K562 (cell line): ENCODE data around the gene ASCC3. TPM values are rescaled to one million over a fixed set of nuclear protein-coding genes. Genes with fewer than 3 reads are reported as not detected.

Source experiments
- ATAC-seq: fragments of 200-7000 bp; cut with Tn5 transposase; 3 replicates; pipeline ENCODE4 v1.9.1; 2020; ENCODE audit warnings: moderate library complexity
- BruUV-seq: library from RNA; stranded (reverse); fragments of 400-500 nt; replicated peaks from 2 replicates; lab custom pipeline; 2021; lab: Mats Ljungman, UMichigan
- CTCF ChIA-PET: fragments of 300-600 bp; formaldehyde crosslinking; extraction: SDS; loops from one replicate; lab custom pipeline; 2021; ENCODE audit warnings: low intra/inter-chr PET ratio; lab: Yijun Ruan, JAX
- POLR2A ChIA-PET: fragments of 300-600, 350-650 bp; sonication (Branson Sonifier 250); formaldehyde crosslinking; extraction: SDS; loops from one replicate; lab custom pipeline; 2021; ENCODE audit warnings: antibody characterized with exemption, inconsistent platforms; lab: Yijun Ruan, JAX
- DNase-seq, 4 experiments: peaks; one replicate each; pipeline versions ENCODE4 v3.0.0 to v3.0.0-alpha.2; 2011 to 2018; ENCODE audit warnings: low spot score in 3 of 4, mixed read lengths in 3 of 4; ENCODE audit errors: extremely low read depth in 1 of 4
- FAIRE-seq: peaks from 2 replicates; lab custom pipeline; 2011; peaks lifted over from hg19 to GRCh38; lab: Jason Lieb, UNC
- H2AFZ ChIP-seq: 2 replicates; pipeline ENCODE4 v1.6.0; 2011; ENCODE audit warnings: low read depth, low read length, control low read depth, inconsistent platforms
- H3K27ac ChIP-seq: fragments of 200-600 bp; 3 replicates; pipeline ENCODE4 v1.8.0; 2011; ENCODE audit warnings: low read depth, mild to moderate bottlenecking, control low read depth, inconsistent platforms, low read length, moderate library complexity, mixed read lengths; ENCODE audit errors: extremely low read depth
- H3K27me3 ChIP-seq, 2 experiments: fragments of 300-600 bp in 1 of 2; 2 replicates in 1 of 2; 3 replicates in 1 of 2; pipeline versions ENCODE4 v1.6.0 to v1.8.0; 2011; ENCODE audit warnings: inconsistent platforms in 2 of 2, low read length in 2 of 2, mild to moderate bottlenecking in 1 of 2, mixed read lengths in 1 of 2, moderate library complexity in 1 of 2; ENCODE audit not compliant: control insufficient read depth in 2 of 2, insufficient read depth in 2 of 2
- H3K36me3 ChIP-seq: fragments of 300-600 bp; 3 replicates; pipeline ENCODE4 v1.8.0; 2011; ENCODE audit warnings: mild to moderate bottlenecking, low read length, inconsistent platforms; ENCODE audit not compliant: control insufficient read depth, insufficient read depth
- H3K4me1 ChIP-seq, 2 experiments: fragments of 200-600 bp in 1 of 2; replicated peaks in 1 of 2; 2 replicates in 1 of 2; 3 replicates in 1 of 2; pipeline versions ENCODE4 v1.5.1 to v1.8.0; 2011; ENCODE audit warnings: inconsistent platforms in 2 of 2, low read length in 2 of 2, mild to moderate bottlenecking in 1 of 2, mixed read lengths in 1 of 2, moderate library complexity in 1 of 2; ENCODE audit not compliant: control insufficient read depth in 2 of 2, insufficient read depth in 2 of 2
- H3K4me2 ChIP-seq: 2 replicates; pipeline ENCODE4 v1.6.1; 2011; ENCODE audit warnings: low read length, control low read depth, inconsistent platforms, mixed read lengths; ENCODE audit not compliant: insufficient read depth
- H3K4me3 ChIP-seq: fragments of 200-600 bp; sonication (generic), shearing (Covaris generic); 2 replicates; pipeline ENCODE4 v1.5.1; 2016; ENCODE audit warnings: control low read depth, inconsistent platforms
- H3K79me2 ChIP-seq: fragments of 200-600 bp; 3 replicates; pipeline ENCODE4 v1.8.0; 2011; ENCODE audit warnings: low read length, inconsistent platforms; ENCODE audit not compliant: control insufficient read depth, insufficient read depth
- H3K9ac ChIP-seq, 2 experiments: 2 replicates each; pipeline versions ENCODE4 v1.6.0 to v1.6.1; 2011; ENCODE audit warnings: low read depth in 2 of 2, low read length in 2 of 2, control low read depth in 1 of 2, inconsistent platforms in 1 of 2, mild to moderate bottlenecking in 1 of 2, mixed read lengths in 1 of 2; ENCODE audit not compliant: insufficient read depth in 1 of 2
- H3K9me1 ChIP-seq: one replicate; pipeline ENCODE4 v1.6.0; 2011; ENCODE audit warnings: inconsistent platforms, mild to moderate bottlenecking, low read length, moderate library complexity; ENCODE audit not compliant: control insufficient read depth, insufficient read depth
- H3K9me3 ChIP-seq: replicated peaks from 2 replicates; pipeline ENCODE4 v1.5.1; 2011; ENCODE audit warnings: low read depth, low read length, inconsistent platforms; ENCODE audit not compliant: control insufficient read depth, insufficient read depth
- H4K20me1 ChIP-seq: replicated peaks from 2 replicates; pipeline ENCODE4 v1.6.1; 2011; ENCODE audit warnings: low read length, inconsistent platforms, mixed read lengths; ENCODE audit not compliant: control insufficient read depth, insufficient read depth
- CREBBP ChIP-seq: IDR thresholded peaks from one replicate; pipeline ENCODE4 v1.6.1; 2012; ENCODE audit warnings: low read depth, mild to moderate bottlenecking, control low read depth, inconsistent platforms, low read length
- CREM ChIP-seq: IDR thresholded peaks from 2 replicates; pipeline ENCODE4 v1.6.1; 2014; ENCODE audit warnings: antibody characterized with exemption, low read depth
- ETV6 ChIP-seq, 3 experiments: fragments of 150-350 bp in 1 of 3; sonication (generic) in 1 of 3; formaldehyde crosslinking in 1 of 3; IDR thresholded peaks; 2 replicates each; pipeline versions ENCODE4 v1.6.1 to v1.8.0; 2014 to 2022; ENCODE audit warnings: borderline replicate concordance in 2 of 3, low read depth in 2 of 3, antibody characterized with exemption in 1 of 3, low read length in 1 of 3, mild to moderate bottlenecking in 1 of 3, missing genetic modification reagents in 1 of 3
- HMGN3 ChIP-seq: IDR thresholded peaks from 2 replicates; pipeline ENCODE4 v1.6.1; 2011; ENCODE audit warnings: borderline replicate concordance, low read depth, mild to moderate bottlenecking, mixed read lengths, low read length; ENCODE audit not compliant: insufficient read length; ENCODE audit errors: extremely low read depth
- MAFG ChIP-seq: fragments of 450-650 bp; conservative IDR thresholded peaks from 2 replicates; pipeline ENCODE4 v1.6.1; 2016; ENCODE audit warnings: missing genetic modification characterization, missing compliant biosample characterization
- SIRT6 ChIP-seq: IDR thresholded peaks from one replicate; pipeline ENCODE4 v1.6.1; 2012; ENCODE audit warnings: low read depth, mild to moderate bottlenecking, control low read depth, inconsistent platforms, low read length, moderate library complexity
- TAF9B ChIP-seq: fragments of 450-650 bp; IDR thresholded peaks from 2 replicates; pipeline ENCODE4 v1.6.1; 2018; ENCODE audit warnings: mild to moderate bottlenecking; ENCODE audit not compliant: partially characterized antibody
- THRAP3 ChIP-seq: fragments of 450-650 bp; IDR thresholded peaks from 2 replicates; pipeline ENCODE4 v1.6.1; 2016; ENCODE audit warnings: mild to moderate bottlenecking, inconsistent platforms, borderline replicate concordance
- ZBED1 ChIP-seq: IDR thresholded peaks from 2 replicates; pipeline ENCODE4 v1.6.1; 2014
- ZNF232 ChIP-seq: sonication (generic); formaldehyde crosslinking; IDR thresholded peaks from 2 replicates; pipeline ENCODE4 v1.8.0; 2022; ENCODE audit warnings: mild to moderate bottlenecking, missing genetic modification reagents
- WGBS: fragments of 100-300 bp; shearing (Covaris generic); methylation state at CpG from one replicate; pipeline ENCODE4 v1.1.6; 2016; ENCODE audit warnings: low coverage, mixed read lengths; ENCODE audit not compliant: insufficient coverage; ENCODE audit errors: missing lambda C conversion rate; 5-methylcytosine and 5-hydroxymethylcytosine counted together
- in situ Hi-C: fragments of 300-500 bp; cut with MboI; formaldehyde crosslinking; loops from 4 replicates; pipeline ENCODE4 v1.15.0; 2018; ENCODE audit warnings: inconsistent platforms, mixed read lengths
- intact Hi-C: fragments of 100-400 bp; cut with micrococcal nuclease; formaldehyde crosslinking; loops from 2 replicates; pipeline ENCODE4 v1.14.2; 2022
- polyA plus RNA-seq, 8 experiments: library from polyadenylated mRNA; depleted of rRNA in 4 of 8; stranded (reverse) in 5 of 8; unstranded in 3 of 8; fragments of >200 nt; fragmentation: Nextera tagmentation in 2 of 8; fragmentation: Illumina TruSeq in 1 of 8; extraction: Ambion mirVana in 2 of 8; extraction: Trizol in 1 of 8; gene quantifications; 2 replicates each; pipeline versions ENCODE4 v1.2.1 to v1.2.3, GENCODE V29; 2011 to 2014; ENCODE audit warnings: inconsistent platforms in 1 of 8, missing spikeins in 1 of 8
- total RNA-seq, 7 experiments: library from RNA; depleted of rRNA in 6 of 7; stranded (reverse); fragments of >200 nt in 6 of 7; fragmentation: Illumina TruSeq in 2 of 7; extraction: Trizol in 2 of 7; gene quantifications; 2 replicates each; pipeline versions ENCODE4 v1.2.1 to v1.2.3, GENCODE V29; 2011 to 2021; ENCODE audit warnings: low replicate concordance in 1 of 7
- TF ChIP-seq, protein P1 (sequence below): fragments of 250-450 bp; sonication (Bioruptor Pico); IDR thresholded peaks from 2 replicates; pipeline ENCODE4 v1.5.0; 2021
- TF ChIP-seq, protein P2 (sequence below): fragments of 450-650 bp; formaldehyde crosslinking; IDR thresholded peaks from 2 replicates; pipeline ENCODE4 v1.4.0; 2020; ENCODE audit warnings: mild to moderate bottlenecking, moderate library complexity
- TF ChIP-seq, protein P3 (sequence below): sonication (generic); formaldehyde crosslinking; IDR thresholded peaks from 2 replicates; pipeline ENCODE4 v1.8.1; 2023; ENCODE audit warnings: mild to moderate bottlenecking, missing genetic modification reagents, moderate library complexity
- TF ChIP-seq, protein P4 (sequence below): fragments of 450-650 bp; formaldehyde crosslinking; IDR thresholded peaks from 2 replicates; pipeline ENCODE4 v1.4.0; 2020; ENCODE audit warnings: mild to moderate bottlenecking, moderate library complexity
- TF ChIP-seq, protein P5 (sequence below), 2 experiments: fragments of 450-650 bp in 1 of 2; sonication (generic) in 1 of 2; formaldehyde crosslinking; conservative IDR thresholded peaks; 2 replicates each; pipeline versions ENCODE4 v1.4.0 to v1.8.1; 2020 to 2022; ENCODE audit warnings: mild to moderate bottlenecking in 1 of 2, missing genetic modification reagents in 1 of 2

Gene ASCC3
- total and polyA plus RNA-seq, 9 of the 15 experiments (the other 6 are each of a cell fraction or from before 2014, with no cell fraction given): 16.1 to 56.1 (median 33.9) TPM

DNA sequence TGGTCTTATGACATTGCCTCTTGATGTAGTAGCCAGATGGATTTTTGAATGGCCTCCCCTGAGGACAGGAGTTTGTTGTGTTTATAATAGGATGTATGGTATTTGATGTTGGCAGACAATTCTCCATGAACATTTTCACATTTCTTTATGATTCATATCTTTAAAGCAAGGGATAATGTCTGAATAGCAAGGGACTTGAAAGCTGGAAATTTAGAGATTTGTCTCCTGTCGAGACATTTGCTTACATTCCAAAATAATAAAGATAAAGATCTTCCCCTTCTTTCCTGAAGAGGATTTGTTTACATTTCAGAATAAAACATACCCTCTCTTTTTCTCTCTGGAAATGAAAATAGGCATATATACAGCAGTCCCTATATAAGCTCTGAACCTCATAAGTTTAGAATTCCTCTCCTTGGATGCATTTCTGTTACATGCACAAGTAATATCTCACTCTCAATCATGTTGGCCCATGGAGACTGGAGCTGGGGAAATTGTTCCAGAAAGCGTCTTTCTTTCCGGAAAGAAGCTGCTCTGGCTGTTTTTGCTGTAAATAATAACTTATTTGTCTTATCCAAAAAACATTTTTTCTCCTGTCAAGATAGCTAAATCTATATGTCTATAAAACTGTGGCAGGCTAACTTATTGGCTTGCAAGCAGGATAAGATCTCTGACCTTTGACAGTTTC lies 42.5 kb upstream of the ASCC3 start:
- Histone ChIP-seq H3K9ac (no peak overlapping the region), H3K79me2 (no peaks in the 10 kb centered on the region), H4K20me1 (no peaks in the 10 kb centered on the region), H2AFZ (no peak overlapping the region), H3K4me1 (no peaks in the 10 kb centered on the region), H3K4me3 (no peak overlapping the region), H3K27ac (no peak overlapping the region), H3K4me2 (no peak overlapping the region), H3K36me3 (no peaks in the 10 kb centered on the region), H3K9me1 (no peaks in the 10 kb centered on the region), H3K9me3 (no peaks in the 10 kb centered on the region), H3K27me3 (no peaks in the 10 kb centered on the region)
- ATAC-seq (no peak), DNase-seq (no peak), FAIRE-seq (no peak)
- CTCF ChIA-PET: no interaction called here
- POLR2A ChIA-PET: no interaction called here
- 3% methylated on average over 3 of the region's 3 CpGs for WGBS
- BruUV-seq: no TSS peak
- intact Hi-C loops (no loop called here), in situ Hi-C loops (no loop called here)
- TF ChIP-seq CREM: no peak
- TF ChIP-seq, protein P1, sequence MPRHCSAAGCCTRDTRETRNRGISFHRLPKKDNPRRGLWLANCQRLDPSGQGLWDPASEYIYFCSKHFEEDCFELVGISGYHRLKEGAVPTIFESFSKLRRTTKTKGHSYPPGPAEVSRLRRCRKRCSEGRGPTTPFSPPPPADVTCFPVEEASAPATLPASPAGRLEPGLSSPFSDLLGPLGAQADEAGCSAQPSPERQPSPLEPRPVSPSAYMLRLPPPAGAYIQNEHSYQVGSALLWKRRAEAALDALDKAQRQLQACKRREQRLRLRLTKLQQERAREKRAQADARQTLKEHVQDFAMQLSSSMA (CRISPR knock-in tag): no peak
- TF ChIP-seq SIRT6: no peak
- TF ChIP-seq, protein P2, sequence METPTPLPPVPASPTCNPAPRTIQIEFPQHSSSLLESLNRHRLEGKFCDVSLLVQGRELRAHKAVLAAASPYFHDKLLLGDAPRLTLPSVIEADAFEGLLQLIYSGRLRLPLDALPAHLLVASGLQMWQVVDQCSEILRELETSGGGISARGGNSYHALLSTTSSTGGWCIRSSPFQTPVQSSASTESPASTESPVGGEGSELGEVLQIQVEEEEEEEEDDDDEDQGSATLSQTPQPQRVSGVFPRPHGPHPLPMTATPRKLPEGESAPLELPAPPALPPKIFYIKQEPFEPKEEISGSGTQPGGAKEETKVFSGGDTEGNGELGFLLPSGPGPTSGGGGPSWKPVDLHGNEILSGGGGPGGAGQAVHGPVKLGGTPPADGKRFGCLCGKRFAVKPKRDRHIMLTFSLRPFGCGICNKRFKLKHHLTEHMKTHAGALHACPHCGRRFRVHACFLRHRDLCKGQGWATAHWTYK (CRISPR knock-in tag): no peak
- no peak for TF ChIP-seq ZNF232 (CRISPR knock-in tag)
- no peak for TF ChIP-seq TAF9B
- no peak for TF ChIP-seq ETV6 (IDR thresholded peaks at IDR 0.05; ENCODE audit: borderline replicate concordance in 1 of 2, low read depth in 2 of 2, low read length in 1 of 2)
- TF ChIP-seq ETV6 (CRISPR knock-in tag; IDR thresholded peaks at IDR 0.05; ENCODE audit: borderline replicate concordance): no peak
- TF ChIP-seq, protein P3, sequence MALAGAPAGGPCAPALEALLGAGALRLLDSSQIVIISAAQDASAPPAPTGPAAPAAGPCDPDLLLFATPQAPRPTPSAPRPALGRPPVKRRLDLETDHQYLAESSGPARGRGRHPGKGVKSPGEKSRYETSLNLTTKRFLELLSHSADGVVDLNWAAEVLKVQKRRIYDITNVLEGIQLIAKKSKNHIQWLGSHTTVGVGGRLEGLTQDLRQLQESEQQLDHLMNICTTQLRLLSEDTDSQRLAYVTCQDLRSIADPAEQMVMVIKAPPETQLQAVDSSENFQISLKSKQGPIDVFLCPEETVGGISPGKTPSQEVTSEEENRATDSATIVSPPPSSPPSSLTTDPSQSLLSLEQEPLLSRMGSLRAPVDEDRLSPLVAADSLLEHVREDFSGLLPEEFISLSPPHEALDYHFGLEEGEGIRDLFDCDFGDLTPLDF (CRISPR knock-in tag): no peak
- TF ChIP-seq, protein P4, sequence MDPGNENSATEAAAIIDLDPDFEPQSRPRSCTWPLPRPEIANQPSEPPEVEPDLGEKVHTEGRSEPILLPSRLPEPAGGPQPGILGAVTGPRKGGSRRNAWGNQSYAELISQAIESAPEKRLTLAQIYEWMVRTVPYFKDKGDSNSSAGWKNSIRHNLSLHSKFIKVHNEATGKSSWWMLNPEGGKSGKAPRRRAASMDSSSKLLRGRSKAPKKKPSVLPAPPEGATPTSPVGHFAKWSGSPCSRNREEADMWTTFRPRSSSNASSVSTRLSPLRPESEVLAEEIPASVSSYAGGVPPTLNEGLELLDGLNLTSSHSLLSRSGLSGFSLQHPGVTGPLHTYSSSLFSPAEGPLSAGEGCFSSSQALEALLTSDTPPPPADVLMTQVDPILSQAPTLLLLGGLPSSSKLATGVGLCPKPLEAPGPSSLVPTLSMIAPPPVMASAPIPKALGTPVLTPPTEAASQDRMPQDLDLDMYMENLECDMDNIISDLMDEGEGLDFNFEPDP: no peak
- no peak for TF ChIP-seq ZBED1
- no peak for TF ChIP-seq CREBBP
- no peak for TF ChIP-seq MAFG (tag)
- TF ChIP-seq HMGN3: no peak
- TF ChIP-seq, protein P5, sequence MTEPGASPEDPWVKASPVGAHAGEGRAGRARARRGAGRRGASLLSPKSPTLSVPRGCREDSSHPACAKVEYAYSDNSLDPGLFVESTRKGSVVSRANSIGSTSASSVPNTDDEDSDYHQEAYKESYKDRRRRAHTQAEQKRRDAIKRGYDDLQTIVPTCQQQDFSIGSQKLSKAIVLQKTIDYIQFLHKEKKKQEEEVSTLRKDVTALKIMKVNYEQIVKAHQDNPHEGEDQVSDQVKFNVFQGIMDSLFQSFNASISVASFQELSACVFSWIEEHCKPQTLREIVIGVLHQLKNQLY (CRISPR knock-in tag; conservative IDR thresholded peaks at IDR 0.05): no peak
- TF ChIP-seq THRAP3: no peak
